GM12801 (cell line): ENCODE results near the gene KRT73.

ENCODE experiments used
- CTCF ChIP-seq: IDR thresholded peaks from one replicate; pipeline ENCODE4 v1.5.1; 2011; ENCODE audit warnings: control low read depth; ENCODE audit not compliant: insufficient read length; ENCODE audit errors: extremely low read depth

Gene KRT73

GRCh38 chr12:52582971-52583456 lies 35.3 kb downstream of the KRT73 start:
- no peak for TF ChIP-seq CTCF

GRCh38 chr12:52582486-52582885 lies 35.9 kb downstream of the KRT73 start:
- TF ChIP-seq CTCF = no peak

GRCh38 chr12:52581481-52581880 lies 36.9 kb downstream of the KRT73 start:
- TF ChIP-seq CTCF = no peak

GRCh38 chr12:52581066-52581465 lies 37.3 kb downstream of the KRT73 start:
- no peak for TF ChIP-seq CTCF

GRCh38 chr12:52580496-52580895 lies 37.9 kb downstream of the KRT73 start:
- no peak for TF ChIP-seq CTCF

- TF ChIP-seq CTCF = no peak
Measured at GRCh38 chr12:52579468-52580465, 38.6 kb downstream of the KRT73 start.

- no peak for TF ChIP-seq CTCF
Measured at GRCh38 chr12:52578469-52578868, 39.9 kb downstream of the KRT73 start.
